ENCODE results near the gene AFAP1.

The AFAP1 gene

GRCh38 chr4:7863911-7864681 lies 75.6 kb downstream of the AFAP1 start:
- peak; percentile 29 for DNase-seq

- no peak for DNase-seq
Measured at GRCh38 chr4:7862561-7863192, 77.0 kb downstream of the AFAP1 start.

GRCh38 chr4:7861440-7861881 lies 78.2 kb downstream of the AFAP1 start:
- DNase-seq: no peak

GRCh38 chr4:7860600-7861163 lies 79.0 kb downstream of the AFAP1 start:
- DNase-seq: no peak

- no peak for DNase-seq
Measured at GRCh38 chr4:7859326-7859725, 80.3 kb downstream of the AFAP1 start.

GRCh38 chr4:7858498-7858897 lies 81.2 kb downstream of the AFAP1 start:
- no peak for DNase-seq

GRCh38 chr4:7857993-7858392 lies 81.7 kb downstream of the AFAP1 start:
- no peak for DNase-seq

- peak; percentile 80 for DNase-seq
Measured at GRCh38 chr4:7857238-7857701, 82.4 kb downstream of the AFAP1 start.

- no peak for DNase-seq
Measured at GRCh38 chr4:7855731-7856130, 83.9 kb downstream of the AFAP1 start.

GRCh38 chr4:7854697-7855370 lies 84.8 kb downstream of the AFAP1 start:
- peak; percentile 91 for DNase-seq

- no peak for DNase-seq
Measured at GRCh38 chr4:7854216-7854615, 85.4 kb downstream of the AFAP1 start.

- DNase-seq: no peak
Measured at GRCh38 chr4:7853271-7853670, 86.4 kb downstream of the AFAP1 start.

- DNase-seq: peak; percentile 45
Measured at GRCh38 chr4:7852568-7853185, 87.0 kb downstream of the AFAP1 start.

GRCh38 chr4:7850489-7850888 lies 89.2 kb downstream of the AFAP1 start:
- DNase-seq: no peak

- DNase-seq: no peak
Measured at GRCh38 chr4:7847206-7847605, 92.5 kb downstream of the AFAP1 start.

GRCh38 chr4:7845493-7846128 lies 94.0 kb downstream of the AFAP1 start:
- DNase-seq: no peak

GRCh38 chr4:7844594-7844991 lies 95.1 kb downstream of the AFAP1 start:
- no peak for DNase-seq

- peak; percentile 76 for DNase-seq
Measured at GRCh38 chr4:7843831-7844593, 95.6 kb downstream of the AFAP1 start.

- no peak for DNase-seq
Measured at GRCh38 chr4:7842384-7843279, 97.0 kb downstream of the AFAP1 start.

GRCh38 chr4:7841894-7842293 lies 97.8 kb downstream of the AFAP1 start:
- DNase-seq: no peak

- DNase-seq: no peak
Measured at GRCh38 chr4:7841071-7841470, 98.6 kb downstream of the AFAP1 start.

All from activated CD4-positive, alpha-beta T cell treated with anti-CD3 and anti-CD28 coated beads, Interleukin-2, amount 50 U/mL, for 16 hours (primary cell).